ENCODE measurements around the gene FAM170B. TPM values are rescaled to one million over a fixed set of nuclear protein-coding genes. Genes with fewer than 3 reads are reported as not detected.

FAM170B gene
- total RNA-seq, 1 donor from 2014 or later, result not detected

- ATAC-seq, result no peak
- H3K9me3 ChIP-seq, result no peaks in the 10 kb centered on the region
- TF ChIP-seq CTCF (IDR thresholded peaks at IDR 0.05), result no peak
- no peaks in the 10 kb centered on the region for H3K27me3 ChIP-seq
- no peak for DNase-seq
- H3K4me1 ChIP-seq, result peaks cover 23% of the 10 kb centered on the region
- peak overlapping the region; percentile 62 for H3K4me3 ChIP-seq
- H3K27ac ChIP-seq, result no peak overlapping the region
- H3K36me3 ChIP-seq, result no peaks in the 10 kb centered on the region
- intact Hi-C loops (cut with DNase I), result no loop called here
Observed at GRCh38 chr10:49112851-49113250, 21.0 kb downstream of the FAM170B start.

DNA sequence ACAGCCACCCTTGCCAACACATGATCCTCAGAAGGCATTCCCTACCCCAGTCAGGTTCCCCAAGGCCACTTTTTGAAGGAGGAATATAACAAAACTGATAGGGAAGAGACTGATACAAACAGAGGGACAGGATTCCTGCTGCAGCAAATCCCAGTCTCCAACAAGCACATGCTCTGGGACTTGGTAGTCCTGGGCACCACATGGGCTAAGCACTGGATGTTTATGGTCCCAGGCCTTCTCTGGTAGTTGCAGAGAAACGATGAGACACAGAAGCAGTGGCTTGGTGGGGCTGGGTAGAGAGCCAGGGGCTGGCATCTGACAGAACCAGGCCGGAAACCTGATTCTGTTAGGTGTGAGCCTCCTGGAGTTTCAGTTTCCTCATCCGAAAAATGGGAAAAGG lies 21.7 kb downstream of the FAM170B start:
- no peaks in the 10 kb centered on the region for H3K9me3 ChIP-seq
- no peak for TF ChIP-seq CTCF (IDR thresholded peaks at IDR 0.05)
- no peak for ATAC-seq
- peaks cover 29% of the 10 kb centered on the region for H3K4me1 ChIP-seq
- H3K4me3 ChIP-seq, result no peak overlapping the region
- H3K27ac ChIP-seq, result no peak overlapping the region
- no peaks in the 10 kb centered on the region for H3K36me3 ChIP-seq
- intact Hi-C loops (cut with DNase I), result no loop called here
- H3K27me3 ChIP-seq, result no peaks in the 10 kb centered on the region
- no peak for DNase-seq

- peaks cover 37% of the 10 kb centered on the region for H3K4me1 ChIP-seq
- H3K27me3 ChIP-seq, result no peaks in the 10 kb centered on the region
- DNase-seq (no peak), ATAC-seq (no peak)
- TF ChIP-seq CTCF (IDR thresholded peaks at IDR 0.05), result no peak
- no peak overlapping the region for H3K27ac ChIP-seq
- intact Hi-C loops (cut with DNase I), result no loop called here
- no peaks in the 10 kb centered on the region for H3K36me3 ChIP-seq
- no peaks in the 10 kb centered on the region for H3K9me3 ChIP-seq
- no peak overlapping the region for H3K4me3 ChIP-seq
Observed at GRCh38 chr10:49111320-49111698, 22.5 kb downstream of the FAM170B start.

DNA sequence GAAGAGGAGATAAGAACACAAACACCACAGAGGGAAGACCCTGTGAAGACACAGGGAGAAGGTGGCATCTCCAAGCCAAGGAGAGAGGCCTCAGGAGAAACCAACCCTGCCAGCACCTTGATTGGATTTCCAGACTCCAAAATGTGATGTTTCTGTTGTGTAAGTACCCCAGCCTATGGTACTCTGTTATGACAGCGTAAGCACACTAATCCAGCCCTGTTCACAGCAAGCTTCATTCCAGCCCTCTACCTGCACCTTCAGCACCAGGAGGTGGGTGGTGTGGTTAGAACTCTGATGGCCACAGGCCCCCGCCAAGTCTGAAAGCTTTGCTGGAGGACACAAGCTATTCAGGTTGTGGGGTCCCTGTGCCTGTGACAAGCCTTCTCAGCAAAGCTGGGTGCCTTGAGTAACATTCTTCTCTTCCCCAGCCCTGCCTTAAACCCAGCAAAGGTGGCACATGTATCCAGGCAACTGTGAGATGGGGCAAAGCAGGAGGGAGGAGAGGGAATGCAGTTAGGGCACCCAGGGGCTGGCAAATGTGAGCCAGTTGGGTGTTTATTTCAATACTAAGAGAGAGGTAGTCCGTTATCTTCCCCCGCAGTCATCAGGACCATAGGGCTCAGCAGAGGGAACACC lies 23.0 kb downstream of the FAM170B start:
- peak overlapping the region; percentile 26 for H3K27ac ChIP-seq
- H3K4me1 ChIP-seq, result peaks cover 40% of the 10 kb centered on the region
- DNase-seq, result peak; percentile 34
- TF ChIP-seq CTCF (IDR thresholded peaks at IDR 0.05), result no peak
- no peaks in the 10 kb centered on the region for H3K9me3 ChIP-seq
- H3K4me3 ChIP-seq, result no peak overlapping the region
- no peaks in the 10 kb centered on the region for H3K36me3 ChIP-seq
- ATAC-seq, result no peak
- no peaks in the 10 kb centered on the region for H3K27me3 ChIP-seq
- intact Hi-C loops (cut with DNase I), result no loop called here

- ATAC-seq (peak; percentile 56), DNase-seq (no peak)
- H3K4me1 ChIP-seq, result peaks cover 40% of the 10 kb centered on the region
- no peak overlapping the region for H3K4me3 ChIP-seq
- no peaks in the 10 kb centered on the region for H3K27me3 ChIP-seq
- no peak for TF ChIP-seq CTCF (IDR thresholded peaks at IDR 0.05)
- H3K27ac ChIP-seq, result peak overlapping the region; percentile 26
- H3K36me3 ChIP-seq, result no peaks in the 10 kb centered on the region
- no peaks in the 10 kb centered on the region for H3K9me3 ChIP-seq
- intact Hi-C loops (cut with DNase I), result no loop called here
Observed at GRCh38 chr10:49109669-49110340, 24.0 kb downstream of the FAM170B start.
